GM12892 (cell line): ENCODE results near the gene OCA2.

Experiments
- POLR2A ChIP-seq: IDR thresholded peaks from 2 replicates; pipeline ENCODE4 v1.6.1; 2011; ENCODE audit warnings: low read depth, low read length, control low read depth
- POLR2AphosphoS5 ChIP-seq: IDR thresholded peaks from 2 replicates; pipeline ENCODE4 v1.6.1; 2011; ENCODE audit warnings: low read depth, low read length, control low read depth
- TAF1 ChIP-seq: IDR thresholded peaks from 2 replicates; pipeline ENCODE4 v1.6.1; 2011; ENCODE audit warnings: low read depth, mild to moderate bottlenecking, control low read depth, low read length, borderline replicate concordance

DNA sequence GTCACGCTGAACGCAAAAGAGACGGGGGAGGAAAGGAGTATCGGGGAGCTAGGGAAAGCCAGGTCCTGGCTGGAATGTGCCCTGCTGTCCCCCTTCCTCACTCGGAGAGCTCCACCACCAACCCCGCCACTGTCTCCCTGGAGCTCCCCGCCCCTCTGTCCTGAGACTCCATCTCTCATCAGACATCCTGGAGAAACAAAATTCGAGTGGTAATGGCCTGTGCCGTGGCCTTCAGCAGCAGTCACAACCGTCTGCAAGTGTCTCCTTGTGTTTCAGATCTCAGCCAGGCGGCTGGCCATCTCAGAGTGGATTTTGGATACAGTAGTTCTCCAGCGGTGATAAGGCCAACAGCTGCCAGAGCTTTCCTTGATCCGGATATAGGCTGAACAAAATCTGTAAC, 76.9 kb downstream of the OCA2 start:
- TF ChIP-seq POLR2A, result no peak
- TF ChIP-seq TAF1, result no peak
- no peak for TF ChIP-seq POLR2AphosphoS5
